Cardiac ventricle fibroblast (primary cell): ENCODE results near the gene PKP3. TPM values are rescaled to one million over a fixed set of nuclear protein-coding genes. Genes with fewer than 3 reads are reported as not detected.

Experiments
- total RNA-seq: library from RNA; depleted of rRNA; stranded (reverse); fragments of >200 nt; gene quantifications from 2 replicates; pipeline ENCODE4 v1.2.3, GENCODE V29; 2015

The PKP3 gene
- 0.68 and 3.5 TPM in 2 replicates for total RNA-seq

GRCh38 chr11:394034-394857 lies at the start of gene PKP3:
Gene PKP3 (plus strand): TSS chr11:394209. CDS start chr11:394293, 84 bp downstream.

DNA sequence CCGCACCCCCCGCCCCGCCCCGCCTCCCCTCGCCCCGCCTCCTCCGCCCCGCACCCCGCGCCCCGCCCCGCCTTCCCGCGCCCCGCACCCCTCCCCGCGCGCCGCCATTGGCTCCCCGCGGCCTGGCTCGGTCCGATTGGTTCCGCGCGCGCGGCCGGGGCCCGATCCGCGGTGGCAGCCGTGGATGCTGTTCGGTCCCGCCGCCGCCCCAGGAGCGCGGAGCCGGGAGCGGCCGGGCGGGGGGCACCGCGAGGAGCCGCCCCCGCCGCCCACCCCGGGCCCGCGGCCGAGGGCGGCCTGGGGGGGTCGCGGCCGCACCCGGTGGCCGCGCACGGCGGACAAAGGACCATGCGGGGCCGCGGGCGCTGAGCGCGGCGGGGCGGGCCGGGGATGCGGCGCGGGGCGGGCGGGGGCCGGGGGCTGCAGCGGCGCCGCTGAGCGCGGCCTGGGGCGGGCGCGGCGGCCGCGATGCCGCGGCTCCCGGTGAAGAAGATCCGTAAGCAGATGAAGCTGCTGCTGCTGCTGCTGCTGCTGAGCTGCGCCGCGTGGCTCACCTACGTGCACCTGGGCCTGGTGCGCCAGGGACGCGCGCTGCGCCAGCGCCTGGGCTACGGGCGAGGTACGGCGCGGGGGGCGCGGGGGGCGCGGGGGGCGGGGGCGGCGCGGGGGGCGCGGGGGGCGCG lies 24.5 kb upstream of the PKP3 start, which contains the start of gene B4GALNT4:
TSS of gene B4GALNT4 (plus strand) at position 164 of the 683 bp plus-strand sequence. CDS start at position 469, 305 bp downstream.

DNA sequence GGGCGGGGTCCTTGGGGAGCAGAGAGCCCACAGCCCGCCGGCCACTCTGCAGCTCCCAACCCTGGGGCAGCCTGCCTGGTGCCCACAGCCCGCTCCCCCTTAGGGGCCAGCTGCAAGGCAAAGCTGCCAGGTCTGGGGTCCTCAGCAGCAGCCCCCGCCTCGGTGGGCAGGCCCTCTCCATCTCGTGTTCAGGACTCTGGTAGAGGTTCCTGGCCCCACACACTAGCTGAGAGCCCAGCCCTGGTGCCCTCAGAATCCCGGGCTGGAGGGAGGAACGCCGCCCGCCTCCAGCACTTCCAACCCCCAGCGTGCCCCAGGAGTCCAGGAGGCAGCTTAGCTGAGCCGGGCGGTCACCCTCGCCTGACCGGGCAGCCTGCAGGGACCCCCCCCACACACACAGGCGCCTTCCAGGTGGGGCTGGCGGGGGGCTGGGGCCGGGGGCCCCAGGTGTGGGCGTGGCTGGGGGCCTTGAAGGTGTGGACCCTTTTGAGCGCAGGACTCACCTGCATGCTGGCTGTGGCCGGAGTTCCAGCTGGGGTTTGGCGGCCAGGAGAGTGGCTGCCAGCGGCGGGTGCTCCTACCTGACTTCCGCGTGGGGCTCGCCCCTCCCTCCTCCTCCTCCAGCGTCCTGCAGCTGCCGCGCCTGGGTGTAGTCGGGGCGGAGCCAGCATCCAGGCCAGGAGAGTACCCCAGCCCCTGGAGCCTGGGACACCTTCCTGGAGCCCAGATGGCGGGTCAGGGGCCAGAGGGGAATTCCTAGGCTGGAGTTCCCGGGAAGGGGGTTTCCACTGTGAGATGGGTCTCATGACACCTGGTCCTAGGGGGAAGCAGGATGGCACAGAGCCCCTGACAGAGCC lies 47.6 kb downstream of the PKP3 start, which contains the start of gene ANO9:
TSS of gene ANO9 (minus strand) at position 594 of the 857 bp plus-strand sequence. CDS start at position 509, 85 bp downstream.

GRCh38 chr11:449889-450808 lies 56.1 kb downstream of the PKP3 start, which contains the start of gene PTDSS2:
Gene PTDSS2 (plus strand): TSS chr11:450279. CDS start chr11:450456, 177 bp downstream.

Other genes starting within 250 kb of the PKP3 start
- gene SCGB1C1, start 201.1 kb upstream of the PKP3 start, total RNA-seq, result not detected in 2 replicates
- 40.8 and 46.0 TPM in 2 replicates for gene BET1L, start 186.8 kb upstream of the PKP3 start, total RNA-seq
- gene RIC8A, start 186.5 kb upstream of the PKP3 start, total RNA-seq, result 67.6 and 101 TPM in 2 replicates
- 12.4 and 15.3 TPM in 2 replicates for gene SIRT3, start 157.9 kb upstream of the PKP3 start, total RNA-seq
- gene PSMD13, start 157.2 kb upstream of the PKP3 start, total RNA-seq, result 67.0 and 81.2 TPM in 2 replicates
- gene NLRP6, start 115.8 kb upstream of the PKP3 start, total RNA-seq, result not detected in 2 replicates
- gene PGGHG, start 105.1 kb upstream of the PKP3 start, total RNA-seq, result 7.7 and 11.5 TPM in 2 replicates
- gene IFITM5, start 94.7 kb upstream of the PKP3 start, total RNA-seq, result not detected in 2 replicates
- 427 and 562 TPM in 2 replicates for gene IFITM2, start 86.4 kb upstream of the PKP3 start, total RNA-seq
- 393 and 397 TPM in 2 replicates for gene IFITM1, start 80.2 kb upstream of the PKP3 start, total RNA-seq
- gene IFITM3, start 73.3 kb upstream of the PKP3 start, total RNA-seq, result 564 and 629 TPM in 2 replicates
- 5.1 and 8.8 TPM in 2 replicates for gene B4GALNT4, start 24.7 kb upstream of the PKP3 start, total RNA-seq
- 28.3 and 39.8 TPM in 2 replicates for gene SIGIRR, start 20.8 kb downstream of the PKP3 start, total RNA-seq
- not detected in 2 replicates for gene ANO9, start 47.8 kb downstream of the PKP3 start, total RNA-seq
- 31.2 and 50.2 TPM in 2 replicates for gene PTDSS2, start 56.1 kb downstream of the PKP3 start, total RNA-seq
- 338 and 400 TPM in 2 replicates for gene RNH1, start 113.0 kb downstream of the PKP3 start, total RNA-seq
- 20.8 and 27.0 TPM in 2 replicates for gene HRAS, start 141.4 kb downstream of the PKP3 start, total RNA-seq
- 0.49 and 0.75 TPM in 2 replicates for gene LRRC56, start 143.3 kb downstream of the PKP3 start, total RNA-seq
- 0.44 and 1.7 TPM in 2 replicates for gene LMNTD2, start 166.5 kb downstream of the PKP3 start, total RNA-seq
- gene RASSF7, start 166.8 kb downstream of the PKP3 start, total RNA-seq, result 1.8 and 5.1 TPM in 2 replicates
- gene PHRF1, start 182.3 kb downstream of the PKP3 start, total RNA-seq, result 18.3 and 22.4 TPM in 2 replicates
- gene IRF7, start 221.7 kb downstream of the PKP3 start, total RNA-seq, result 11.3 and 14.7 TPM in 2 replicates
- gene CDHR5, start 230.7 kb downstream of the PKP3 start, total RNA-seq, result not detected in 2 replicates
- not detected in 2 replicates for gene SCT, start 233.0 kb downstream of the PKP3 start, total RNA-seq
- gene DRD4, start 243.1 kb downstream of the PKP3 start, total RNA-seq, result not detected in 2 replicates